Breast epithelium (tissue), 4 donors: ENCODE measurements around the gene KLF3. TPM values are rescaled to one million over a fixed set of nuclear protein-coding genes. Genes with fewer than 3 reads are reported as not detected.

Source experiments
- DNase-seq, 2 donors: peaks; one replicate each; pipeline ENCODE4 v3.0.0-alpha.2; 2019; ENCODE audit warnings: low spot score in 2 of 2
- H3K27ac ChIP-seq, 2 donors: fragments of 200-600 bp; sonication (generic) in 1 of 2; one replicate each; pipeline ENCODE4 v1.5.1; 2016 to 2019; ENCODE audit warnings: mild to moderate bottlenecking in 1 of 2
- H3K27me3 ChIP-seq, 2 donors: fragments of 200-600 bp; sonication (generic) in 1 of 2; one replicate each; pipeline versions ENCODE4 v1.5.1 to v1.6.0; 2017 to 2019; ENCODE audit warnings: control low read depth in 1 of 2, mild to moderate bottlenecking in 1 of 2
- H3K36me3 ChIP-seq: fragments of 200-600 bp; one replicate; pipeline ENCODE4 v1.5.1; 2019
- H3K4me1 ChIP-seq, 2 donors: fragments of 200-600 bp; sonication (generic); one replicate each; pipeline ENCODE4 v1.5.1; 2016 to 2019; ENCODE audit warnings: control low read depth in 1 of 2
- H3K4me3 ChIP-seq, 3 donors: fragments of 200-600 bp; sonication (generic); 1 replicate in 2 of 3; 2 replicates in 1 of 3; pipeline ENCODE4 v1.5.1; 2016 to 2019; ENCODE audit warnings: mild to moderate bottlenecking in 3 of 3, moderate library complexity in 2 of 3
- H3K9me3 ChIP-seq, 2 donors: fragments of 200-600 bp; sonication (generic) in 1 of 2; one replicate each; pipeline ENCODE4 v1.5.1; 2016 to 2019; ENCODE audit warnings: control low read depth in 1 of 2
- CTCF ChIP-seq, 3 donors: fragments of 450-650 bp; IDR thresholded peaks; one replicate each; pipeline ENCODE4 v1.5.1; 2016 to 2017; ENCODE audit warnings: antibody characterized with exemption in 3 of 3, mild to moderate bottlenecking in 3 of 3, moderate library complexity in 3 of 3
- POLR2A ChIP-seq: fragments of 450-650 bp; IDR thresholded peaks from one replicate; pipeline ENCODE4 v1.6.1; 2016; ENCODE audit warnings: antibody characterized with exemption, mild to moderate bottlenecking, moderate library complexity
- POLR2AphosphoS5 ChIP-seq, 3 donors: sonication (generic); formaldehyde crosslinking; IDR thresholded peaks; one replicate each; pipeline ENCODE4 v1.6.1; 2017; ENCODE audit warnings: antibody characterized with exemption in 3 of 3
- intact Hi-C: fragments of 100-400 bp; cut with DNase I; formaldehyde crosslinking; loops from one replicate; pipeline ENCODE4 v1.15.1; 2023; ENCODE audit warnings: low total_unique reads
- total RNA-seq, 3 donors: library from RNA; depleted of rRNA; stranded (reverse); fragments of >200 nt; gene quantifications; one replicate each; pipeline ENCODE4 v1.1.0, GENCODE V29; 2016

The KLF3 gene
- total RNA-seq, 3 donors from 2014 or later: 33.4 to 48.5 (median 36.0) TPM

DNA sequence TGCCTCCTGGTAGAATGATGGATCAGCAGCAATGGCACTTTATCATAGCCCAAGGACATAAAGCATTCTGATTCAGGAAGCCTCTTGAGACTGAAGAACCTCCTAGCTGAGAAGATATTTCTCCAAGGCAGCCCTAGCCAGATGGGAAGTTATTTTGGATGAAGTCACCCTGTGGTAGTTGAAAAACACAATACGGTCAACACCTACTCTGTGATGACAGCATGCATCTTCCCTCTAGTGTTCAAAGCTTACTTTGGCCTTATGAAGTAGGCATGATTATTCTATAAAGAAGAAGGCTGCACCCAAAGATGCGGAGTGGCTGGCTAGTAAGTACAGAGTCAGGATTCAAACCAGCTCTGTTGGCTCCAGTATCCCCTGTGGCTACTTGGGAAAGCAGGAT, 70.9 kb downstream of the KLF3 start:
- Histone ChIP-seq H3K27me3 (no peaks in the 10 kb centered on the region), H3K4me1 (peaks cover 0 to 6% of the 10 kb centered on the region in 2 donors), H3K27ac (no peak overlapping the region), H3K9me3 (no peaks in the 10 kb centered on the region), H3K4me3 (no peak overlapping the region), H3K36me3 (no peaks in the 10 kb centered on the region)
- TF ChIP-seq POLR2A (no peak), POLR2AphosphoS5 (IDR thresholded peaks at IDR 0.05) (no peak), CTCF (IDR thresholded peaks at IDR 0.05) (no peak)
- DNase-seq: no peak
- intact Hi-C loops: no loop called here

DNA sequence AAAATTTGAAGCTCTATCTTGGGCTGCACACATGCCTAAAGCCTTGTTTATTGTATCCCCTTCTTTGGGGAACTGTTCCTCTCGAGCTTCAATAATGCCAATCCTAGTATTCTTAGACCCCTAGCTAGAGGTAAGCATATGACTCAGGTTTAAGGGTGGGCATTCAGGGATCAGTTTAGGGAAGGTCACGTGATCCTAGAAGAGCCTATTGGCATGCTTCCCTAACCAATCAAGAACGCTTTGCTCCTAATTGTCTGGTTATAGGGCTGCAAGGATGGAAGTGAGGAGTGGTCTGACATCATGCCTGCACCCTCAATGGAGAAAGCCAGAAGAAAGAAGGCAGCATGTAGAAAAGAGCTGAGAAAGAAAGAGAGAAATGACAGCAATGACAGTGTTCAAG, 71.9 kb downstream of the KLF3 start:
- no peak overlapping the region for H3K4me3 ChIP-seq
- TF ChIP-seq POLR2AphosphoS5 (IDR thresholded peaks at IDR 0.05): no peak
- TF ChIP-seq POLR2A: no peak
- TF ChIP-seq CTCF (IDR thresholded peaks at IDR 0.05): no peak
- no peaks in the 10 kb centered on the region for H3K27me3 ChIP-seq
- peaks cover 0 to 5% of the 10 kb centered on the region in 2 donors for H3K4me1 ChIP-seq
- intact Hi-C loops: no loop called here
- no peak overlapping the region for H3K27ac ChIP-seq
- DNase-seq: no peak
- H3K36me3 ChIP-seq: no peaks in the 10 kb centered on the region
- no peaks in the 10 kb centered on the region for H3K9me3 ChIP-seq

GRCh38 chr4:38738940-38739803, 75.2 kb downstream of the KLF3 start:
- Histone ChIP-seq H3K4me1 (no peaks in the 10 kb centered on the region), H3K27ac (no peak overlapping the region), H3K36me3 (no peaks in the 10 kb centered on the region), H3K9me3 (no peaks in the 10 kb centered on the region), H3K4me3 (no peak overlapping the region), H3K27me3 (no peaks in the 10 kb centered on the region)
- no peak for TF ChIP-seq POLR2AphosphoS5 (IDR thresholded peaks at IDR 0.05)
- no peak for TF ChIP-seq POLR2A
- TF ChIP-seq CTCF (IDR thresholded peaks at IDR 0.05): no peak
- intact Hi-C loops: no loop called here
- DNase-seq: no peak

GRCh38 chr4:38740303-38740702, 76.3 kb downstream of the KLF3 start:
- no peaks in the 10 kb centered on the region for H3K4me1 ChIP-seq
- no peak for DNase-seq
- TF ChIP-seq CTCF (IDR thresholded peaks at IDR 0.05): no peak
- TF ChIP-seq POLR2A: no peak
- TF ChIP-seq POLR2AphosphoS5 (IDR thresholded peaks at IDR 0.05): no peak
- intact Hi-C loops: no loop called here
- H3K27ac ChIP-seq: no peak overlapping the region
- no peak overlapping the region for H3K4me3 ChIP-seq
- H3K9me3 ChIP-seq: no peaks in the 10 kb centered on the region
- H3K36me3 ChIP-seq: no peaks in the 10 kb centered on the region
- no peaks in the 10 kb centered on the region for H3K27me3 ChIP-seq

GRCh38 chr4:38743866-38744265, 79.9 kb downstream of the KLF3 start:
- intact Hi-C loops: no loop called here
- no peak overlapping the region for H3K27ac ChIP-seq
- H3K27me3 ChIP-seq: no peaks in the 10 kb centered on the region
- H3K4me3 ChIP-seq: no peak overlapping the region
- H3K36me3 ChIP-seq: no peaks in the 10 kb centered on the region
- peaks cover 0 to 7% of the 10 kb centered on the region in 2 donors for H3K9me3 ChIP-seq
- TF ChIP-seq POLR2AphosphoS5 (IDR thresholded peaks at IDR 0.05) (no peak), POLR2A (no peak), CTCF (IDR thresholded peaks at IDR 0.05) (no peak)
- H3K4me1 ChIP-seq: no peaks in the 10 kb centered on the region
- no peak for DNase-seq
